SU-DHL-6 (cell line): ENCODE measurements around the gene VWA1.

Source experiments
- EZH2phosphoT487 ChIP-seq: fragments of 200-600 bp; sonication (generic), shearing (Covaris generic); conservative IDR thresholded peaks from 2 replicates; pipeline ENCODE4 v1.6.1; 2018; ENCODE audit warnings: mild to moderate bottlenecking, antibody characterized with exemption, low read length, moderate library complexity, mixed read lengths
- TF ChIP-seq, protein P1 (sequence below): fragments of 200-600 bp; sonication (generic); IDR thresholded peaks from one replicate; pipeline ENCODE4 v1.5.1; 2017; ENCODE audit warnings: antibody characterized with exemption, mild to moderate bottlenecking, low read length, moderate library complexity; ENCODE audit not compliant: insufficient read depth, poor library complexity, severe bottlenecking

DNA sequence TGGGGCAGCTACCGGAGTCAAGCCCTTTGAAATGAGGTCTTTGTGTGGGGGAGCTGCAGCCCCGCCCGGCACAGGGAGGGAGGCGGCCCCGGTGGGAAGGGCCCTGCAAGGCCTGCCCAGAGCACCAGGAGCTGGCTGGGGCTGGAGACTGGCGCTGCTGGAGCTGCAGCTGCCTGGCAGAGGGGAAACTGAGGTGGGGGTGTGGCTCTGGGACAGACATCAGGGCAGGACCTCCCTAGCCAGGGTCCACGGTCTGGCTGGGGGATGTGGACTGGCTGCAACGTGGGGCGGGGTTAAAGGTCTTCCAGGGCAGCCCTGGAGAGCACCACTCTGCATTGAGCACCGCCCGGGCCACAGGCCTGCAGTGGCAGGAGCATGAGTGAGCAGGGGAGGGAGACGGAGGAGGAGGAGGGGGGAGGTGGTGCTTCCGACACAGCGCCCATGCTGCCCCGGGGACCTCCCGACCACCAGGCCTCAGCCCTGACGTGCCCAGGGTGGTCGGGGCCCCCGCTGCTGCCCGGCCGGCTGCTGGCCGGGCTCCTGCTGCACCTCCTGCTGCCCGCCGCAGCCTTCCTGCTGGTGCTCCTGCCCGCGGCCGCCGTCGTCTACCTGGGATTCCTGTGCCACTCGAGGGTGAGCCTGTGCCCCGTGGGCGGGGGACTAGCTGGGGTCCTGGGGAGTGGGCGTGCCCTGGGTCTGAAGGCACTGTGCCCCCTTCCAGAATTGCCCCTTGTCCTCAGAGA is 9.6 kb upstream of the VWA1 start:
- TF ChIP-seq, protein P1, sequence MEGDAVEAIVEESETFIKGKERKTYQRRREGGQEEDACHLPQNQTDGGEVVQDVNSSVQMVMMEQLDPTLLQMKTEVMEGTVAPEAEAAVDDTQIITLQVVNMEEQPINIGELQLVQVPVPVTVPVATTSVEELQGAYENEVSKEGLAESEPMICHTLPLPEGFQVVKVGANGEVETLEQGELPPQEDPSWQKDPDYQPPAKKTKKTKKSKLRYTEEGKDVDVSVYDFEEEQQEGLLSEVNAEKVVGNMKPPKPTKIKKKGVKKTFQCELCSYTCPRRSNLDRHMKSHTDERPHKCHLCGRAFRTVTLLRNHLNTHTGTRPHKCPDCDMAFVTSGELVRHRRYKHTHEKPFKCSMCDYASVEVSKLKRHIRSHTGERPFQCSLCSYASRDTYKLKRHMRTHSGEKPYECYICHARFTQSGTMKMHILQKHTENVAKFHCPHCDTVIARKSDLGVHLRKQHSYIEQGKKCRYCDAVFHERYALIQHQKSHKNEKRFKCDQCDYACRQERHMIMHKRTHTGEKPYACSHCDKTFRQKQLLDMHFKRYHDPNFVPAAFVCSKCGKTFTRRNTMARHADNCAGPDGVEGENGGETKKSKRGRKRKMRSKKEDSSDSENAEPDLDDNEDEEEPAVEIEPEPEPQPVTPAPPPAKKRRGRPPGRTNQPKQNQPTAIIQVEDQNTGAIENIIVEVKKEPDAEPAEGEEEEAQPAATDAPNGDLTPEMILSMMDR: no peak
- no peak for TF ChIP-seq EZH2phosphoT487
